OCI-M2 (cell line): ENCODE measurements around the gene PREB.

Source experiments
- DNase-seq: peaks from one replicate; lab custom pipeline; 2025; ENCODE audit not compliant: unreplicated experiment; lab: John Stamatoyannopoulos, UW

The PREB gene

DNA sequence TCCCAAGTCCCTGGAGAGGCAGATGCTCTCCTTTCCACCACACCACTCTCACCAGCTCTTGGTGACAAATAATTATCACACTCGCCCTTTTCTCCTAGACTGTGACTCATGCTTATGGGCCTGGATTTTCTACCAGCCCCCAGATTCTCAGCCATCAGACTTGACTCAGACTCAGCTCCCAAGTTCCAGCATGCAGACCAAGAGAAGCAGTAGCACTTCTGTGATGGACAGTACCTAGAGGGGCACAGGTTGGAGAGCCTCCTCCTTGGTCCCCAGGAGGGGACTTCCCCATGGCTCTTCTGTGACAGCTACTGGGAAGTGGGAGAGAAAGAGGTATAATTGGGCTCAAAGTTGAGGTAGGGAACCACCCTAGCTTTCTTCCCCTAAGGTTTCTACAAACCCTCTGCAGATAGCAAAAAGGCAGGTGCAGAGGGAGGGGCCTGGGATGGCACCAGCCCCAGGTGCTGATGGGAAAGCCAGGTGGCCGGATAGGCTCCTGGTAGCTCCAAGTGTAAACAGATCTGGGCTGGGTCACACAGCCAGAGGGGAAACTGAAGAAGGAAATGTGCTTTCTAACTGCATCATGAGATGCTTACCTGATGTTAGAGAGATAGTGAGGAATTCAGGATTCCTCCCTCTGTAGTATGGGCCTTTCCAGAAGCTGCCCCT, 18.5 kb upstream of the PREB start:
- DNase-seq, result no peak

DNA sequence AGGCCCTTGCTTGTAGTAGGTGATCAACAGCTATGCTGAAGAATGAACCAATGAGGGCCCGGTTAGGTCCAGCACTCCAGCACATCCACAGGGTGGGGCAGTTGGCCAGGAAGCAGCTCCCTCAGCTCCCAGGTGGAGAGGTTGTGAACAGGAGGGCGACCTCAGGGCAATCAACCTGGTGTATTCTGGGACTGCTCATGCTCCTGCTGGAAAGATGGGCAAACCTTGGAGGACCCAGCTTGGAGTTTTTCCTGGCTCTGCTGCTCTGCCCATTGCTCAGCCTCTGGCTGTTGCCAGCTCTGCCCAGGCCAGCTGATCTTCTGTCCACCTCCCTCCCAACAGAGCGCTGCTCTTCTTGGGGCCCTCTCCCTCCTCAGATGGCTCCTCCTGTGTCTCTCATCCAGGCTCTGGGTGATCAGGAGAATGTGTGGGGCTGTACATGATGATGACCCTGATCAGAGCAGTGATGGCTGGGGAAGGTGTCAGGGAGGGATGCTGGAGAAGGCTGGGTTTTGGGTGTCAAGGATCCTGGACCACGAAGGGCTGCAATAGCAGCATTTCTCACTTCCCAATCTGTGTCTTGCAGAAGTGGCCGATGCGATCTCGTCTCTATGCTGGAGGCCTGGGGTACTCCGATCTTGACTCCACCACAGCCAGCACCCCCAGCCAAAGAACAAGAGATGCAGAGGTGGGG, 17.8 kb upstream of the PREB start:
- no peak for DNase-seq

DNA sequence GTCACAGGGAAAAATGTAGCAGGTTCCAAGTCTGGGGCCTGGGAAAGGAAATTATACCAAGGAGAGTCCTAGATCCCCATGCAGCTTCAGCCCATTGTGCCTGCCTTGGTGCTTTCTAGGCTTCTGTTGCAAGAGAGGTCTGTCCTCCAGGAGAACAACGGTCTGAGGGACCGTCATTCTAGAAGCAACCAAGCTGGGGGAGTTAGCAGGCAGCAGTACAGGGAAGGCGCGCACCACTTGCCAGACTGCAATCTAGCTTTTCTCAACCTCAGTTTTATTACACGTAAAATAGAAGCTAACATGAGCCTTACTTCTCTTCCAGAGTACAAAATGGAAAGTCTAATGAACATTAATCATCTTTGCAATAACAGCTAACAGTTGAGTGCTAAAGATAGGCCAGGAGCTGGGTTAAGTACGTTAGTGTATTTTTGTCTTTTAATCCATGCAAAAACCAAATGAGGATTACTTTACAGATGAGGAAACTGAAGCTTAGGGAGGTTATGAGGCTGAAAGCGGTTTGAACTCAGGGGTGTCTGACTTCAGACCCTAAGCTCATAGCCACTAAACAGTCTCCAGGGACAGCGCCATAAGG, 16.3 kb upstream of the PREB start:
- DNase-seq, result no peak

DNA sequence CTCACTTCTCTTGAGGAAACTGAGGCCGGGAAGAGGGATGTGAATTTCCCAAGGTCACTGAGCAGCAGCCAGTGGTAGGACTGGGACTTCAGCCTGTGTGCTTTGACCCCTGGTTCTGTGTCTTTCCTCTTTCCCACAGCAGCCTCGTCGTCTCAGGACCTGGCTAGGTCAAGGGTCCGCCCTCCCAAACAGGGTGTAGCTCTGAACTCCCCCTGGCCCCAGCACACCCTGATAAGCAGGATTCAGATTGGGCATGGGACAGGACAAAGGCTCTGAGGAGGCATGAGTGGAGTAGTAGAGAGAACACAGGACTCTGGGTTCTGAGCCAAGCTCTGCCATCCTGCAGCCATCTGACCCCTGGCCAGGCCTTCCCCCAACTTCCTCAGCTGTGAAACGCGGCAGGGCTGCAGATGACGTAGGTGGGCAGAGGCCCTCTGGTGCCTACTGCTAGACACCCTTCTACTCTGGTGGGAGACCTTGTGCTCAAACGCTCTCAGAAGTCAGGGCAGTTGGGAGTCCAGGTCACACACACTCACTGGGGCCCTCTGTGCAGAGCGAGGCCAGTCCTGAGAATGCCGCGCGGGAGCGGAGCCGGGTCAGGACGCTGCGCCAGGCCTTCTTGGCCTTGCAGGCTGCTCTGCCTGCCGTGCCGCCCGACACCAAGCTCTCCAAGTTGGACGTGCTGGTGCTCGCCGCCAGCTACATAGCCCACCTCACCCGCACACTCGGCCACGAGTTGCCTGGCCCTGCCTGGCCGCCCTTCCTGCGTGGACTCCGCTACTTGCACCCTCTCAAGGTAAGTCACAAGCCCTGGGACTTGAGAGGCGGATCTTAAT, 15.4 kb upstream of the PREB start:
- DNase-seq, result no peak

DNA sequence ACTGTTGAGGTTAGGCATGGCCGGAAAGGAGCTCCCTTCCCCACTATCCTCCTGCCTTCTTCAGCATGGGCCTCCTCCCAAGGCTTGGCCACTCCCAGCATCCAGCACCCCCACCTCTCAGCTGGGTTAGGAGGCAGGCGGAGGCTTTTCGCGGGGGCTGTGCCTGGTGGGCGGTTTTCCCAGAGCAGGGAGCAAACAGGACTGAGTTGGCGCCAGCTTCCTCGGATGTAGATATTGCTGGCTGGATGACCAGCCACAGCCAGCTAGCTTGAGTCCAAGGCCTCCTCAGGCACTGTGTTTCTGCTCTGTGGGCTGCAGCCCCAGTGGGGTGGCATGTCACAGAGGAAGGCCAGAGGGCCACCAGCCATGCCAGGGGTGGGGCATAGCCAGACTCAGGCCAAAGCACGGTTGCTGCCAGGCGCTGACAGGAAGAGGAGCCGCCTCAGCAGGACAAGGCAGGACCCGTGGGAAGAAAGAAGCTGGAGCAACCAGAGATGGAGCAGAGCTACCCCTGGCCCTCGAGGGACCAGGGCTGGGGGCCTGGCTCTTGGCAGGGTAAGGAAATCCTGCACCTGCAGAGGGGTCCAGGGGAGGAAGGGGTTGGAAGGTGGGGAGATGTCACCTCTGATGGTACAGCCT, 14.5 kb upstream of the PREB start, which contains the start of gene TCF23:
Gene TCF23, plus strand, starts transcription at position 204 of the 639 bp plus-strand sequence. Its CDS starts 130 bp downstream, at position 334.
- DNase-seq, result no peak

DNA sequence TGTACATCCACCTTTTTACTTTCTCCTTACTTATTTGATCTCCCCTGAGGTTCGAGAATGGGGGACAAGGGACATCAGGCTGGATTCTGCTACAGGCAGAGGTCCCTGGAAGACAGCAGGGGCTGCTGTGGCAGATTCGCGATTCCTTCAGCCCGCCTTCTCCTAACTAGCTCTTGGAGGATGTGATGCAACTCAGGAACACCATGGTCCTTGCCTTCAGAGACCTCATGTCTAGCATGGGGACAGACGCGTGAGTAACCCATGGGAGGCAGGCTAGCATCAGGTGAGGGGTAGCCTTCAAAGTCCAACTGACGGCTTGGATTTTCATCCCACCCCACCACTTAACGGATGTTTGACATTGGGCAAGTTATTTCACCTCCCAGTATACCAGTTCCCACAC, 13.5 kb upstream of the PREB start:
- no peak for DNase-seq

DNA sequence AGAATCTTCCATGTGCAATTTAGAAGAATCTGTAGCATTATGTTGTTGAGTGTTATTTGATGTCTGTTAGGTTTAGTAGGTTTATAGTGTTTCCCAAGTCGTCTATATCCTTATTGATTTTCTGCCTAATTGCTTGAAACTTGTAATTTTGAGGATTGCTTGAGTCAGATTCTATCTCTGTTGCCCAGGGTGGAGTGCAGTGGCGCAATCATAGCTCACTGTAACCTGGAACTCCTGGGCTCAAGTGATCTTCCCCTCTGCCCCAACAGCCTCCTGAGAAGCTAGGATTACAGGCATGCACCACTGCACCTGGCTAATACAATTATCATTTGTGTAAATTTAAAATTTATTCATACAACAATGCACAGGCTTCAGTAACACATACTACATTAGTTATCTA, 11.2 kb upstream of the PREB start:
- DNase-seq, result no peak

DNA sequence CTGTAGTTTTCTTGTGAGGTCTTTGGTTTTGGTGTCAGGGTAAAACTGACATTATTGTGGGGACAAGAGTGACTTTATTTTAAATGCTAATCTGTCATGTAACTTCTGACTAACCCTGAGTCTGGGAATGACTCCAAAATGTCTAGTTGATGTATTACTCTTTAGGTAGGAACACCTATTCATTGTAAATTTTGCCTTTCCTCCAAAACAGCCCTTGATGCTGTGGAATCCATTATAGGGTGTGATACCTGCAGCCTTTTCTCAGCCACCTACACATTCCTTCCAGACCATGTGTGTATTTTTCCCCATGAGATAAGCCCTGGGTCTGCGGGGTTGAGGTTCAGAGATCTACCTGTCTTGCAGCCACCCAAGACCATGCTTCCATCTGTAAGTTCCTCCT, 8.8 kb upstream of the PREB start:
- no peak for DNase-seq

DNA sequence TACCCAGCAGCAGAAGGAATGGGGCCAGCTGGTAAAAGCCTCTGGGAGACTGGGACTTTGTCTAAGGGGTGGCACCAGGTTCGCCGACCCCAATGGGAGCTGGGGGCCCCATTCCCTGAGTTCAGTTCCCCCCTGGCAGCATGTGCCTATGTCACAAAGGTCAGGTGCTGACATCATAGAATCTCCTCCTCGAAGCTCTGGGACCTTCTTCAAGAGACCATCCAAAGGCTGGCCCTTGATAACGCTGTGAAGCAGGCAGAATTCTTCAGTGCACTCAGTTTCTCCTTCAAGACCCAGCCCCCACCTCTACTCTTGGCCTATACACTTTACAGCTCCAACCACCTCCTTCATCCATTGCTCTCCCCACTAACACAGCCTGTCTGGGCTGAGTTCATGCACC, 4.9 kb upstream of the PREB start, which contains the start of gene PRR30:
Gene PRR30, minus strand, starts transcription at position 101 of the 400 bp plus-strand sequence. CDS start 1,081 bp downstream, outside the sequence.
- no peak for DNase-seq

DNA sequence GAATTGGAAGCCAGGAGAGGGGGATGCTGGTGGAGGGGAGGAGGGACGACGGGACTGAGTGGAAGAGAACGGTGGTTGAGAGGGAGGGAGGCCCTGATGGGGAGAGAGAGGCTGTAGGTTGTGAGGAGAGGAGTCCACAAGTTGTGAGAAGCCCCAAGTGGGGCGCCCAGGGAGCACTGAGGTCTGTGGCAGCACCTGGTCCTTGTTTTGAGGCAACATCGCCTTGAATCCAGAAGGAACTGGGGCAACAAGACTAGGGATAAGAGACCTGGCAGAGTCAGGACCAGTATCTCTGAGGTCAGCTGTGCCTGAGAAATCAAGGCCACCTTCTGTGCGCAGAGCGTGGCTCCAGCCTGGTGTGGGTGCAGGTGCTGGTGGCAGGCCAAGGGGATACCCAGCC, 3.7 kb upstream of the PREB start:
- DNase-seq, result no peak

DNA sequence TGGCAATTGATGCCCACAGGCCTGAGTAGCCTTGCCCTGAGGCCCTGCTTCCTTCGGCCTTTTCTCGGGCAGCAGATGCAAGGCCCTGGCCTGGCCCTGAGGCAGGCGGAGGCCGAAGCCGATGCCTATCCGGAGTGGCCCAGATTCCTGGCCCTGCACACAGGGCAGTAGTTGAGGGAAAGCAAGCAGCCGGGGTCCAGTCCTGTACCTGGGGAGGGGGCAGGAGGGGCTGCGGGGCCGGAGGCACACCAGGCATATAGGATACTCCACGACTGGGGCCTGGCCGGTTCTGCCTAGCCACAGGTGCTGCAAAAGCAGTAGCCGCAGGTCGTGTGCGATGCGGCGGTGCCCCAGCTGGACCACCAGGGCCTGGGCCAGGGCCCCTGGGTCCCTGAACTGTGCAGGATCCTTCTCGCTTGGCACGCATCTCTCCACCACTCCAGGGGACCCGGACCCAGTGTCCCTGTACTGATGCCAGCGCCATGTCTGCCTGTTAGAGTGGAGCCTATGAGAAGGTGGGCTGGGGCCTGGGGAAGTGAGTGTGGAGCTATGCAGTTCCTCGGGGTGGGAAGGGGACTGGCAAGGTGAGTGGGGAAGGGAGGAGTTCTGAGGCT, 3.0 kb upstream of the PREB start:
- DNase-seq, result no peak

DNA sequence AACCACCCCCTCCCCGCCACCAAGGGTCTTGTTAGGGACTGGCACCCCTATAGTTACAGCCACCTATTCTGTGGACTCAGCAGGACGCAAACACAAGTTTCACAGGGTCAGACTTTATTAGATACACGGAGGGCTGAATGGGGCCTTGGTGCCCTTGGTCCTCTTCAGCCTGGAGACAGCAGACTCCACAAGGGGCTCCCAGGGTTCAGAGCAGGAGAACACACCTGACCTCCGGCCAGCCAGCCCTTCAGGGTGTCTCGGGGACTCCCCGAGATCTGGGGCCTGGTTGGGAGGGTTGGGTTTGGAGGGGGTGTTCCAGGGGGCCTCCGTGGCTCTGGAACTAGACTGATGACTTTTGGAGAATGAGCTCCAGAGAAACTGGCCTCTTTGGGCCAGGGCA, 2.3 kb upstream of the PREB start:
- no peak for DNase-seq

DNA sequence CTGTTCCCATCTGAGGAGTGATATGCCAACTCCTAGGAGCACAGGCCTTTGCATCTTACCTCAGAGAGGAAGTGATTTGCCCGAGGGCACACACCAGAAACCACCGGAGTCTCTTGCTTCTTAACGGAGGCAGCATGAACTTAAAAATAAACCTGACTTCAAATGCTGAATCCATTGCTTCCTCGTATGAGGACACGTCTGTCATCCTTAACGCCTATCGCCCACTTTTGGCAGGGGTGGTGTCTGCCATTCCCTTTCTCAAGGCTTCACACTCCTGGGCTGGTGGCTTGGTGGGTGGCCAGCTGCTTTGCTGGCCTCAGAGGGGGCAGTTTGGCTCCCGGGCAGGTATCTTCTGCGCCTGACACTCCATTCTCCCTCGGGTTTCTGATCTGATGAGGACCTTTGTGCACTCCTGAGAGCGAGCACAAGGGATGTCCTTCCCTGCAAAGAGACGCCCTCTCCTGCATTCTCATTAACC, 1.1 kb upstream of the PREB start:
- no peak for DNase-seq

DNA sequence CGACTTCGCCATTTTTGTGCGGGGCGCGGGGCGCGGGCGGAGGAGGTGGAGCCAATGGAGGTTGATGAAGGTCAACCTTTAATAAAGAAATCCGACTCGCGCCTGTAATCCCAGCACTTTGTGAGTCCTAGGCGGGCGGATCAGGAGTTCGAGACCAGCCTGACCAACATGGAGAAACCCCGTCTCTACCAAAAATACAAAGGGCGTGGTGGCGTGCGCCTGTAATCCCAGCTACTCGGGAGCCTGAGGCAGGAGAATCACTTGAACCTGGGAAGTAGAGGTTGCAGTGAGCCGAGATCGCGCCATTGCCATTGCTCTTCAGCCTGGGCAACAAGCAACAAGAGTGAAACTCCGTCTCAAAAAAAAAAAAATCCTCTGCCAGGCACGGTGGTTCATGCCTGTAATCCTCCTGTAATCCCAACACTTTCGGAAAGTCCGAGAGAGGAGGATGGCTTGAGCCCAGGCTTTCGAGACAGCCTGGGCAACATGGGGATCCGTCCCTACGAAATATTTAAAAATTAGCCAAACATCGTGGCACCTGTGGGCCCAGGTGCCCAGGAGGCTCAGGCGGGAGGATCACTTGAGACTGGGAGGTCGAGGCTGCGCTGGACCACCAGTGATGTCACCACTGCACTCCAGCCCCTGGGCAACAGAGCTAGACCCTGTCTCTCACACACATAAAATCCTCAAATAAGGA, 493 bp upstream of the PREB start:
- no peak for DNase-seq

DNA sequence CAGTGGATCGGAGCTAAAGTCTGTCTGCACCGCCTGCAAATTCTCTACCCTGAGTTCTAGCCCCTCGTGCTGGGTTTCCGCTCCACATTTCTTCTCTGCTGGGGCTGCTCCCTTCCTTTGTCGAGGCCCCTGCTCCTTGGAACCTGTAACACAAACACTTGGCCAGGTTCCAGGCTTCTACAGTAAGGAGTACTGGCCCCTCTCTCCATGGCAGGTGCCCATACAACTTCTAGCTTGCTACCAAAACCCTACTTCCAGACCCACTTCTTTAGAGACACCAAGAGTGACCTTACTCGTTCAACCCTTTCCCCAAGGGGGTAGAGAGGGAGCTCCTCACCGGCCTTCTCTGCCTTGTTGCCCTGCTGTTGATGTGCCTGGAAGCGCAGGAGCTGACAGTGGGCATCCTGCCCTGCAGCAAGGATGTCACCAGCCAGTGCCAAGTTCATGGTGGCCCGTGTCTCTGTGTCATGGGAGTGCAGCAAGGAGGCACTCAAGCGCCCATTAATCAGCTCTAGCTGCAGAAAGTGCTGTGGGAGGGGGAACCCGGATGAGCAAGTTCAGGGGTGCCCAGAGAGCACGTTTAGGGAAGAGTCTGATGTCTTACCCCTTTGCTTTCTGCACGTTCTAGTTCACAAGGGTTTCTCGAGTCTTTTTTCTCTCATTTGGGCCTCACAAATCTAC, 1.1 kb downstream of the PREB start:
- DNase-seq, result no peak

DNA sequence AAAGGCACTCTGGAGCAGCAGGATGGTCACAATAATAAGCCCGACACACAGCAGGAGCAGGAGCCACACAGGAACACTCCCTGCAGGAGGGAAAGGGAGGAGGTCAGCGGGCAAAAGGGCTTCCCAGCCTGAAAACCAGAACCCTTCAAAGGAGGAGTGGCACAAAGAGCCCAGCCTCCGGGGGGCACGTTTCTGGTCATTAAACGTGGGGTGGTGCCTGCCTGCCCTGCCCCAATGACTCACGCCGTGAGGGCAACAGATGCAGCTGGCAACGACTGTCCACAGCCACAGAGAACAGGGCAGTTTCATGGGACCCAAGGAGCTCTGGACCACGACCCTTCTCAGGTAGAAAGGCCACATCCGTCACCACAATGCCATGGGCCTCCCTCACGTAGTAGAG, 3.0 kb downstream of the PREB start:
- DNase-seq, result no peak

DNA sequence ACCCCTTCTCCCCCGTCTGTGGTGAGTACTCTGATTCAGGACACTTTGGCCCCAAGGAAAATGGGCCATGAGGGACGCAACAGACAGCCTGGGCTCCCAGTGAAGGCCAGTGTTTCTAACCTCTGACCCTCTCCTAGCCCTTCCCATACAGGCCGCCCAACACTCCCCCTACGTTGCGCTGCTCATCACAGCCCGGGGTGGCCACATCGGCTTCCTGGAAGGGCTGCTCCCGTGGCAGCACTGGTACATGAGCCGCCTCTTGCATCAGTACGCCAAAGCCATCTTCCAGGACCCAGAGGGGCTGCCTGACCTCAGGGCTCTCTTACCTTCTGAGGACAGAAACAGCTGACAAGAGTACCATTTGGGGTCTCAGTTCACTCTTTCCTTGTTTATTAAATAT, 4.0 kb downstream of the PREB start:
- no peak for DNase-seq

DNA sequence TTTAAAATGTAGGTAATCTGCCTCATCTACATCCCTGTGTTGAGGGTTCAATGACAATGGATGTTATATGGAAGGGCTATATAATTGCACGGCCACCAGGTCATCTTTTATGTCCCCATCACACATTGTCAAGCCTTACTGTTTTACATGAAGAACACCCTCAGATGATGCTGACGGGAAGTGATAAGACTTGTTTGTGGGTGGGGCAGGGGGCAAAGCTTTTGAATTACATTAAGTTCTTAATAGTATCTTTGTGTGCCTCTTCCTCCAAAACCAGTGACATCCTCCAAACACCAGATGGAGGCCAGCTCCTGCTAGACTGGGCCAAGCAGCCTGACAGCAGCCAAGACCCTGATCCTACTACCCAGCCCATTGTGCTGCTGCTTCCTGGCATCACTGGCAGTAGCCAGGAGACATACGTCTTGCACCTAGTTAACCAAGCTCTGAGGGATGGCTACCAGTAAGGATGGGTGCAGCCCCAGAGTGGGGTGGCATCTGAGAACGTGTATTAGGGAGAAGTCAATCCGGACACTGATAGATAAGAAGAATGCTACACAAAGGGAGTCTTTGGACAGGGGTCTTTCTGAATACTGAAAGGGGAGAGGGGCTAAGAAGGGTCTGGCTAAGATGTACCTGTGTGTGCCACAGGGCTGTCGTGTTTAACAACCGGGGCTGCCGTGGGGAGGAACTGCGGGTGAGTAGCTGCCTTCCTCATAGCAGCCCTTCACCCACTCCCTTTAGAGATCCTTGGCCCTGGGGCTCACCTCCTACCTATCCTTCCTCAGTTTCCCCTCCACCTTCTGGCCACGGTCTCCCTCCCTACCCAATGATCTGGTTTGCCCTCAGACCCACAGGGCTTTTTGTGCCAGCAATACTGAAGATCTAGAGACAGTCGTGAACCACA, 5.5 kb downstream of the PREB start:
- DNase-seq, result no peak
